HEK293 (cell line): ENCODE results near the gene TLE1.

Source experiments
- CTCF ChIA-PET: fragments of 350-600 bp; formaldehyde crosslinking; extraction: SDS; loops from one replicate; lab custom pipeline; 2021; ENCODE audit warnings: antibody characterized with exemption; lab: Yijun Ruan, JAX
- POLR2A ChIA-PET: fragments of 300-600 bp; formaldehyde crosslinking; extraction: SDS; loops from one replicate; lab custom pipeline; 2020; ENCODE audit warnings: antibody characterized with exemption, inconsistent platforms; lab: Yijun Ruan, JAX
- H3K27ac ChIP-seq: fragments of 200-500 bp; sonication (Bioruptor generic); 2 replicates; pipeline ENCODE4 v1.5.1; 2014; ENCODE audit warnings: low read depth, low read length, control low read depth, inconsistent platforms; ENCODE audit errors: extremely low read depth
- H3K36me3 ChIP-seq, 2 experiments: fragments of 200-500 bp in 1 of 2; sonication (Bioruptor generic) in 1 of 2; 1 replicate in 1 of 2; 2 replicates in 1 of 2; pipeline ENCODE4 v1.5.1; 2014 to 2017; ENCODE audit warnings: inconsistent platforms in 2 of 2, low read length in 2 of 2; ENCODE audit not compliant: control insufficient read depth in 2 of 2, insufficient read depth in 1 of 2
- H3K4me1 ChIP-seq: fragments of 200-500 bp; sonication (Bioruptor generic); 2 replicates; pipeline ENCODE4 v1.5.1; 2014; ENCODE audit warnings: mild to moderate bottlenecking, low read length, inconsistent platforms; ENCODE audit not compliant: control insufficient read depth, insufficient read depth
- H3K4me3 ChIP-seq: 2 replicates; pipeline ENCODE4 v1.5.1; 2011; ENCODE audit warnings: low read depth, mild to moderate bottlenecking, control low read depth, low read length, moderate library complexity
- H3K9me3 ChIP-seq: fragments of 200-500 bp; sonication (Bioruptor generic); 2 replicates; pipeline ENCODE4 v1.5.1; 2014; ENCODE audit warnings: low read depth, low read length, inconsistent platforms; ENCODE audit not compliant: control insufficient read depth, insufficient read depth
- BCL11A ChIP-seq: fragments of 450-650 bp; formaldehyde crosslinking; IDR thresholded peaks from 2 replicates; pipeline ENCODE4 v1.5.1; 2016; ENCODE audit warnings: low read depth, missing biosample characterization, missing genetic modification characterization
- HOXD13 ChIP-seq: sonication (generic); formaldehyde crosslinking; IDR thresholded peaks from 2 replicates; pipeline ENCODE4 v1.8.0; 2022; ENCODE audit warnings: missing genetic modification reagents, borderline replicate concordance
- MZF1 ChIP-seq: fragments of 450-650 bp; formaldehyde crosslinking; IDR thresholded peaks from 2 replicates; pipeline ENCODE4 v1.5.1; 2017; ENCODE audit warnings: missing biosample characterization, missing genetic modification characterization, borderline replicate concordance
- REPIN1 ChIP-seq: fragments of 450-650 bp; formaldehyde crosslinking; IDR thresholded peaks from 2 replicates; pipeline ENCODE4 v1.5.1; 2017; ENCODE audit warnings: missing biosample characterization, missing genetic modification characterization, low read depth
- YY2 ChIP-seq: fragments of 450-650 bp; formaldehyde crosslinking; IDR thresholded peaks from 2 replicates; pipeline ENCODE4 v1.5.1; 2016; ENCODE audit warnings: missing biosample characterization, missing genetic modification characterization
- ZNF239 ChIP-seq: fragments of 450-650 bp; formaldehyde crosslinking; IDR thresholded peaks from 2 replicates; pipeline ENCODE4 v1.5.1; 2016; ENCODE audit warnings: missing biosample characterization, missing genetic modification characterization
- ZNF311 ChIP-seq: fragments of 450-650 bp; formaldehyde crosslinking; IDR thresholded peaks from 2 replicates; pipeline ENCODE4 v1.5.1; 2017; ENCODE audit warnings: missing biosample characterization, missing genetic modification characterization, borderline replicate concordance
- ZNF341 ChIP-seq: fragments of 450-650 bp; formaldehyde crosslinking; IDR thresholded peaks from 2 replicates; pipeline ENCODE4; 2016; ENCODE audit warnings: low read depth, missing biosample characterization, missing genetic modification characterization
- ZNF350 ChIP-seq: fragments of 450-650 bp; formaldehyde crosslinking; IDR thresholded peaks from 2 replicates; pipeline ENCODE4 v1.5.0; 2017; ENCODE audit warnings: missing biosample characterization, mild to moderate bottlenecking, missing genetic modification characterization
- ZNF354C ChIP-seq: fragments of 450-650 bp; formaldehyde crosslinking; IDR thresholded peaks from 2 replicates; pipeline ENCODE4 v1.5.1; 2016; ENCODE audit warnings: missing biosample characterization, missing genetic modification characterization, low read depth, borderline replicate concordance
- ZNF423 ChIP-seq: fragments of 450-650 bp; formaldehyde crosslinking; IDR thresholded peaks from 2 replicates; pipeline ENCODE4 v1.5.1; 2016; ENCODE audit warnings: missing biosample characterization, missing genetic modification characterization
- ZNF548 ChIP-seq: fragments of 450-650 bp; formaldehyde crosslinking; IDR thresholded peaks from 2 replicates; pipeline ENCODE4 v1.5.1; 2016; ENCODE audit warnings: missing biosample characterization, missing genetic modification characterization
- ZNF623 ChIP-seq: fragments of 450-650 bp; formaldehyde crosslinking; IDR thresholded peaks from 2 replicates; pipeline ENCODE4 v1.5.1; 2016; ENCODE audit warnings: missing biosample characterization, missing genetic modification characterization
- ZNF768 ChIP-seq: fragments of 450-650 bp; formaldehyde crosslinking; IDR thresholded peaks from 2 replicates; pipeline ENCODE4 v1.5.1; 2018; ENCODE audit warnings: missing biosample characterization, mild to moderate bottlenecking, missing genetic modification characterization
- ZNF776 ChIP-seq: fragments of 450-650 bp; formaldehyde crosslinking; IDR thresholded peaks from 2 replicates; pipeline ENCODE4 v1.5.0; 2017; ENCODE audit warnings: missing biosample characterization, missing genetic modification characterization, borderline replicate concordance
- TF ChIP-seq, protein P1 (sequence below): fragments of 450-650 bp; formaldehyde crosslinking; IDR thresholded peaks from 2 replicates; pipeline ENCODE4 v1.5.1; 2017; ENCODE audit warnings: missing biosample characterization, mild to moderate bottlenecking, missing genetic modification characterization, moderate library complexity
- TF ChIP-seq, protein P2 (sequence below): fragments of 450-650 bp; formaldehyde crosslinking; IDR thresholded peaks from 2 replicates; pipeline ENCODE4 v1.5.1; 2016; ENCODE audit warnings: missing biosample characterization, missing genetic modification characterization, borderline replicate concordance
- TF ChIP-seq, protein P3 (sequence below): fragments of 450-650 bp; formaldehyde crosslinking; conservative IDR thresholded peaks from 2 replicates; pipeline ENCODE4 v1.5.1; 2016; ENCODE audit warnings: low read depth, missing biosample characterization, missing genetic modification characterization

TLE1 gene

DNA sequence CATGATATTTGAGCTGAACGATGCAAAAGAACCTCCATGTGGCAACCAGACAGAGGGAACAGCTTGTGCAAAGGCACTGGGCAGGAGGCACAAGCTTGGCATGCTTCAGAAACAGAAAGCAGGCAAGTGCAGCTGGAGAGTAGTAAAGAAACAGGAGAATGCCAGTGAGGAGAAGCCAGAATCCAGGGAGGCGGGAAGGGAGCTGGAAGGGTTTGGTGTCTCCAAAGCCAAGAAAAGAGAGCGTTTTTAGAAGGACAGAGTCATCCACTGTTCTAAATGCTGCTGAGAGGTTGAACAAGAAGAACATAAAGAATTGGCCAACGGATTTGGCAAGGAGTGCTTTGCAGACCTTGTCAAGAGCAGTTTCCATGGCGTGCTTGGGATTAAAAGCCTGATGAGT, 124.7 kb downstream of the TLE1 start:
- Histone ChIP-seq H3K27ac (no peak overlapping the region), H3K9me3 (no peaks in the 10 kb centered on the region), H3K4me3 (no peak overlapping the region), H3K4me1 (no peaks in the 10 kb centered on the region; the same call in 1 of the 2 replicates)
- ChIA-PET POLR2A (no interaction called here), CTCF (interaction anchor here (0.7 to 1.0 kb wide), 2 partner anchors 12 to 22 kb away, joined by 3 read pairs; no protein-coding TSS in a partner anchor)
- TF ChIP-seq ZNF623 (tag by site-specific recombination) (0 out of 2 replicates have a peak, but pooled peaks have one; percentile 9), YY2 (no peak)
- TF ChIP-seq, all 188 proteins: peak for 1
- no peaks in the 10 kb centered on the region for H3K36me3 ChIP-seq

DNA sequence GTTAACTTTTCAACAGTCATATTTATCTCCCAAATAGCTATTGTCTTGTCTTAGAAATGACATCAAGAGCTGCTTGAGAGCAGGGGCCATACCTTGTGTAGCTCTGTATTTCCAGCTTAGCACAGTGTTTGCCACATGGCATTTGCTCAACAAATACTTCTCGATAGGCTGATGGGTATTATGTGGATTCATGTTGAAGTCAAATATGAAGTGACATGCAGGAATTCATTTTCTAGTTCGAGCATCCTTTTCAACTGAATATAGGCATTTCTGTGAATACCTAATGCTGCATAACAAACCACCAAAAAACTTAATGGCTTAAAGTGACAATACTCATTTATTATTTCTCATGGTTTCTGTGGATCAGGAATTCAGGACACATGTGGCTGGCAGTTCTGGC, 125.6 kb downstream of the TLE1 start:
- POLR2A ChIA-PET: no interaction called here
- H3K36me3 ChIP-seq: no peaks in the 10 kb centered on the region
- H3K27ac ChIP-seq: no peak overlapping the region
- H3K4me3 ChIP-seq: no peak overlapping the region
- H3K9me3 ChIP-seq: no peaks in the 10 kb centered on the region
- no peaks in the 10 kb centered on the region; the same call in 1 of the 2 replicates for H3K4me1 ChIP-seq
- CTCF ChIA-PET: no interaction called here
- no peak for TF ChIP-seq ZNF350 (tag by site-specific recombination)
- TF ChIP-seq ZNF423: no peak
- no peak for TF ChIP-seq ZNF239 (tag by site-specific recombination)
- TF ChIP-seq ZNF354C (tag by site-specific recombination): no peak
- TF ChIP-seq, protein P1, sequence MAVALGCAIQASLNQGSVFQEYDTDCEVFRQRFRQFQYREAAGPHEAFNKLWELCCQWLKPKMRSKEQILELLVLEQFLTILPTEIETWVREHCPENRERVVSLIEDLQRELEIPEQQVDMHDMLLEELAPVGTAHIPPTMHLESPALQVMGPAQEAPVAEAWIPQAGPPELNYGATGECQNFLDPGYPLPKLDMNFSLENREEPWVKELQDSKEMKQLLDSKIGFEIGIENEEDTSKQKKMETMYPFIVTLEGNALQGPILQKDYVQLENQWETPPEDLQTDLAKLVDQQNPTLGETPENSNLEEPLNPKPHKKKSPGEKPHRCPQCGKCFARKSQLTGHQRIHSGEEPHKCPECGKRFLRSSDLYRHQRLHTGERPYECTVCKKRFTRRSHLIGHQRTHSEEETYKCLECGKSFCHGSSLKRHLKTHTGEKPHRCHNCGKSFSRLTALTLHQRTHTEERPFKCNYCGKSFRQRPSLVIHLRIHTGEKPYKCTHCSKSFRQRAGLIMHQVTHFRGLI: no peak
- TF ChIP-seq HOXD13 (CRISPR knock-in tag): no peak
- no peak for TF ChIP-seq ZNF311 (tag by site-specific recombination)
- TF ChIP-seq, protein P2, sequence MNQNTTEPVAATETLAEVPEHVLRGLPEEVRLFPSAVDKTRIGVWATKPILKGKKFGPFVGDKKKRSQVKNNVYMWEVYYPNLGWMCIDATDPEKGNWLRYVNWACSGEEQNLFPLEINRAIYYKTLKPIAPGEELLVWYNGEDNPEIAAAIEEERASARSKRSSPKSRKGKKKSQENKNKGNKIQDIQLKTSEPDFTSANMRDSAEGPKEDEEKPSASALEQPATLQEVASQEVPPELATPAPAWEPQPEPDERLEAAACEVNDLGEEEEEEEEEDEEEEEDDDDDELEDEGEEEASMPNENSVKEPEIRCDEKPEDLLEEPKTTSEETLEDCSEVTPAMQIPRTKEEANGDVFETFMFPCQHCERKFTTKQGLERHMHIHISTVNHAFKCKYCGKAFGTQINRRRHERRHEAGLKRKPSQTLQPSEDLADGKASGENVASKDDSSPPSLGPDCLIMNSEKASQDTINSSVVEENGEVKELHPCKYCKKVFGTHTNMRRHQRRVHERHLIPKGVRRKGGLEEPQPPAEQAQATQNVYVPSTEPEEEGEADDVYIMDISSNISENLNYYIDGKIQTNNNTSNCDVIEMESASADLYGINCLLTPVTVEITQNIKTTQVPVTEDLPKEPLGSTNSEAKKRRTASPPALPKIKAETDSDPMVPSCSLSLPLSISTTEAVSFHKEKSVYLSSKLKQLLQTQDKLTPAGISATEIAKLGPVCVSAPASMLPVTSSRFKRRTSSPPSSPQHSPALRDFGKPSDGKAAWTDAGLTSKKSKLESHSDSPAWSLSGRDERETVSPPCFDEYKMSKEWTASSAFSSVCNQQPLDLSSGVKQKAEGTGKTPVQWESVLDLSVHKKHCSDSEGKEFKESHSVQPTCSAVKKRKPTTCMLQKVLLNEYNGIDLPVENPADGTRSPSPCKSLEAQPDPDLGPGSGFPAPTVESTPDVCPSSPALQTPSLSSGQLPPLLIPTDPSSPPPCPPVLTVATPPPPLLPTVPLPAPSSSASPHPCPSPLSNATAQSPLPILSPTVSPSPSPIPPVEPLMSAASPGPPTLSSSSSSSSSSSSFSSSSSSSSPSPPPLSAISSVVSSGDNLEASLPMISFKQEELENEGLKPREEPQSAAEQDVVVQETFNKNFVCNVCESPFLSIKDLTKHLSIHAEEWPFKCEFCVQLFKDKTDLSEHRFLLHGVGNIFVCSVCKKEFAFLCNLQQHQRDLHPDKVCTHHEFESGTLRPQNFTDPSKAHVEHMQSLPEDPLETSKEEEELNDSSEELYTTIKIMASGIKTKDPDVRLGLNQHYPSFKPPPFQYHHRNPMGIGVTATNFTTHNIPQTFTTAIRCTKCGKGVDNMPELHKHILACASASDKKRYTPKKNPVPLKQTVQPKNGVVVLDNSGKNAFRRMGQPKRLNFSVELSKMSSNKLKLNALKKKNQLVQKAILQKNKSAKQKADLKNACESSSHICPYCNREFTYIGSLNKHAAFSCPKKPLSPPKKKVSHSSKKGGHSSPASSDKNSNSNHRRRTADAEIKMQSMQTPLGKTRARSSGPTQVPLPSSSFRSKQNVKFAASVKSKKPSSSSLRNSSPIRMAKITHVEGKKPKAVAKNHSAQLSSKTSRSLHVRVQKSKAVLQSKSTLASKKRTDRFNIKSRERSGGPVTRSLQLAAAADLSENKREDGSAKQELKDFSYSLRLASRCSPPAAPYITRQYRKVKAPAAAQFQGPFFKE (tag by site-specific recombination): no peak
- TF ChIP-seq REPIN1 (tag by site-specific recombination): no peak
- TF ChIP-seq ZNF341 (tag by site-specific recombination): no peak
- no peak for TF ChIP-seq ZNF776
- no peak for TF ChIP-seq MZF1

DNA sequence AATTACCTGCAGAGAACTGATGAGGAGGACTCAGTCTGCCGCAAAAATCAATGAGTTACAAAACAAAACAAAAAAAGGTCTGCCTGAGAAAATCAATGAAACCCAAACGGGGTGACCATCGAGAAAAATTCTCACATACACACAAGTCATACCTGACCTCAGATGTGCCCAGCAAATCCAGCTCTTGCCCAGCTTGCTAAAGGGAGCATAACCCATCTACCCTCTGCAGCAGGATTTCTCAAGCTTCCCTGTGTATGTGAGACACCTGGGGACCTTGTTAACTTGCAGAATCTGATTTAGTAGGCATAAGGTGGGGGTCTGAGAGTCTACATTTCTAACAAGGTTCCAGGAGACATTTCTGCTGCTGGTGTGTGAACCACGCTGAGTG, 126.3 kb downstream of the TLE1 start:
- POLR2A ChIA-PET: no interaction called here
- H3K4me1 ChIP-seq: no peaks in the 10 kb centered on the region; the same call in 1 of the 2 replicates
- no peak overlapping the region for H3K27ac ChIP-seq
- no peaks in the 10 kb centered on the region for H3K36me3 ChIP-seq
- no peaks in the 10 kb centered on the region for H3K9me3 ChIP-seq
- CTCF ChIA-PET: interaction anchor here (0.7 kb wide), 1 partner anchor 84 kb away, joined by 3 read pairs; no protein-coding TSS in a partner anchor
- H3K4me3 ChIP-seq: no peak overlapping the region
- TF ChIP-seq ZNF548 (tag by site-specific recombination) (no peak), BCL11A (tag by site-specific recombination) (no peak), ZNF768 (no peak)
- TF ChIP-seq, protein P3, sequence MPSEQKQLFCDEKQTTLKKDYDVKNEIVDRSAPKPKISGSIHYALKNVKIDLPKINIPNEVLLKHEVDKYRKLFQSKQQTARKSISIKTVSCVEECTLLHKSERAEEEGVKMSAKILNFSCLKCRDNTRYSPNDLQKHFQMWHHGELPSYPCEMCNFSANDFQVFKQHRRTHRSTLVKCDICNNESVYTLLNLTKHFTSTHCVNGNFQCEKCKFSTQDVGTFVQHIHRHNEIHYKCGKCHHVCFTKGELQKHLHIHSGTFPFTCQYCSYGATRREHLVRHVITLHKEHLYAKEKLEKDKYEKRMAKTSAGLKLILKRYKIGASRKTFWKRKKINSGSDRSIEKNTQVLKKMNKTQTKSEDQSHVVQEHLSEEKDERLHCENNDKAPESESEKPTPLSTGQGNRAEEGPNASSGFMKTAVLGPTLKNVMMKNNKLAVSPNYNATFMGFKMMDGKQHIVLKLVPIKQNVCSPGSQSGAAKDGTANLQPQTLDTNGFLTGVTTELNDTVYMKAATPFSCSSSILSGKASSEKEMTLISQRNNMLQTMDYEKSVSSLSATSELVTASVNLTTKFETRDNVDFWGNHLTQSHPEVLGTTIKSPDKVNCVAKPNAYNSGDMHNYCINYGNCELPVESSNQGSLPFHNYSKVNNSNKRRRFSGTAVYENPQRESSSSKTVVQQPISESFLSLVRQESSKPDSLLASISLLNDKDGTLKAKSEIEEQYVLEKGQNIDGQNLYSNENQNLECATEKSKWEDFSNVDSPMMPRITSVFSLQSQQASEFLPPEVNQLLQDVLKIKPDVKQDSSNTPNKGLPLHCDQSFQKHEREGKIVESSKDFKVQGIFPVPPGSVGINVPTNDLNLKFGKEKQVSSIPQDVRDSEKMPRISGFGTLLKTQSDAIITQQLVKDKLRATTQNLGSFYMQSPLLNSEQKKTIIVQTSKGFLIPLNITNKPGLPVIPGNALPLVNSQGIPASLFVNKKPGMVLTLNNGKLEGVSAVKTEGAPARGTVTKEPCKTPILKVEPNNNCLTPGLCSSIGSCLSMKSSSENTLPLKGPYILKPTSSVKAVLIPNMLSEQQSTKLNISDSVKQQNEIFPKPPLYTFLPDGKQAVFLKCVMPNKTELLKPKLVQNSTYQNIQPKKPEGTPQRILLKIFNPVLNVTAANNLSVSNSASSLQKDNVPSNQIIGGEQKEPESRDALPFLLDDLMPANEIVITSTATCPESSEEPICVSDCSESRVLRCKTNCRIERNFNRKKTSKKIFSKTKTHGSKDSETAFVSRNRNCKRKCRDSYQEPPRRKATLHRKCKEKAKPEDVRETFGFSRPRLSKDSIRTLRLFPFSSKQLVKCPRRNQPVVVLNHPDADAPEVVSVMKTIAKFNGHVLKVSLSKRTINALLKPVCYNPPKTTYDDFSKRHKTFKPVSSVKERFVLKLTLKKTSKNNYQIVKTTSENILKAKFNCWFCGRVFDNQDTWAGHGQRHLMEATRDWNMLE: no peak
